Measurements from ENCODE around the gene NAA25. TPM values are rescaled to one million over a fixed set of nuclear protein-coding genes. Genes with fewer than 3 reads are reported as not detected.
"Not testable (repeated sequence)": the region's sequence is repeated elsewhere in the genome, so short reads cannot be mapped to it uniquely, and the experiment has no call there.

Gene NAA25
- polyA plus RNA-seq, 10 donors = 15.7 to 31.6 (median 22.0) TPM

DNA sequence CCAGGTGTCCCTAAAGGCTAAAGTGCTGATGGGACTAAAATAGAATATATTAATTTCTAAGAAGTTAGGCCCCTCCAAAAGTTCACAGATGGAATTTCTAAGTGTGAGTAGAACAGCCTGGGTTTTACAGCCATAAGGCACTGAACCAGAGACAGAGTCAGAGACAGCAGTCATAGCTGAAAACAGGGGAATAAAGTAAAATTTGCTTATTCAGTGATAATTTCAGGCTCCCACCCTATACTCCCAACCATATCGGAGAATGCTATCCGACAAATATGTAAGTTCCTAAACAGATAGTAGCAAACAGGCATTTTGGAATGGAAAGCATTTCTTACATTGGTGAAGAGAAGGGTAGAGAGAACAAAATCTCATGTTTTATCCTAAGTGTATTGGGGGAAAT lies 45.3 kb downstream of the NAA25 start:
- DNase-seq = no peak

DNA sequence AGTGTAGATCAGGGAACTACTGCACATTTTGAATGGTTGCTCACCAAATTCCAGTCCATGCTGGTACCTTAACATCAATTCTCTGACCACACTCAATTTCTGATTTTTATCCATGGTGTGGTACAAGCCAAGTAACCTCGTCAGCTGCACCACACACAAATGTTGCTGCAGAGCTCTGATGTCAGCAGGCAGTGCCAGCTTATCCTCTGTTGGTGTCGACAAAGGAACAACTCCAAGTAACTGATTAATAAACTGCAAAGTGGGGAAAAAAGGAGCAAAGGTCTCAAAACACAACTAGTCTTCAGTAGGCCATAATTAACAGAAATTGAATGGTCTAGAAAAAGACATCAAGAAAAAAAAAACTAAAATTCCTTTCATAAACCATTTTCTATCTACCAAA lies 47.4 kb downstream of the NAA25 start:
- no peak for DNase-seq

DNA sequence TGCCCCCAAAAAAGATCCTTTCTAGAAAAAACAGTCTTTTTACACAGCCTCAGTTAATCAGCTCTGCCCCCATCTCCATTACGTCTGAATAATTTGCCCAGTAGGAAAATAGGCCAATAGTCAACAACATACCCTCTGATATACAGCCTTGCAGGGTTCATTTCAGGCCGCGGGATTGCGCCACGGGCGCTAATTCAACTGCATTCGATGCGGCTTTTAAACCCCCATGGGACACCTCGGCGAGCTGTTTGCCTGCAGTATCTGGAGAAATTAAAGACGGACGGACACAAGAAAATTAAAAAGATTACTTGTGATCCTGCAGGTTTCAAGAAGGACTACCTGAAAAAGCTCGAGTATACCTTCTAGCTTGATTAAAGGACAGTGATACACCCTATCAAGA lies 59.2 kb downstream of the NAA25 start:
- no peak for DNase-seq

DNA sequence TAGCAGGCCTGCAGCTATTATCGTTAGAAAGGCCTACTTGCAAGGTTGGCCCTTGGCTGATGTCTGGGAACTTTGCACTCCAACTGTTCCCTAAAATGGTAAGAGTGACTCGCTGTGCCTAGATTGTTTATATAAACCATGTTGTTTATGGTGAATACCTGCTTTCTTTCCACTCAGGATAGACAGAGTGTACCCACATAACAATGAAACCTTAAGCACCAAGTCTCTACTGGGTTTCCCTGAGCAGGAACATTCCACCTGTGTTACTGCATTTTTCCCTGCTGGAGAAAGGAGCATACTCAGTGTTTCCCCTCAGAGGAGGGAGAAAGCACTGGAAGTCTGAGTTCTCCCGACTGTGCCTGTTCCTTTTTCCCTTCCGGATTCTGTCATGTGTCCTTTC lies 62.6 kb downstream of the NAA25 start:
- DNase-seq = no peak

DNA sequence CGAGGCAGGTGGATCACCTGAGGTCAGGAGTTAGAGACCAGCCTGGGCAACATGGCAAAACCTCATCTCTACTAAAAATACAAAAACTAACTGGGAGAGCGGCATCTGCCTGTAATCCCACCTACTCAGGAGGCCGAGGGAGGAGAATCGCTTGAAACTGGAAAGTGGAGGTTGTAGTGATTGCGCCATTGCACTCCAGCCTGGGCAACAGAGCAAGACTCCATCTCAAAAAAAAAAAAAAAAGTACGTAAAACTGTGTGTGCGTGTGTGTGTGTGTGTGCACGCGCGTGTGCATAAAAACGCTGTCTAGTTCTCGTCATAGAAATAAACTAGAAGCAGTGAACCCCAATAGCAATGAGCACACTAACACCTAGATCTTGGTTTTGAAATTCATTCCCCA lies 72.0 kb downstream of the NAA25 start:
- DNase-seq = not testable (repeated sequence)

DNA sequence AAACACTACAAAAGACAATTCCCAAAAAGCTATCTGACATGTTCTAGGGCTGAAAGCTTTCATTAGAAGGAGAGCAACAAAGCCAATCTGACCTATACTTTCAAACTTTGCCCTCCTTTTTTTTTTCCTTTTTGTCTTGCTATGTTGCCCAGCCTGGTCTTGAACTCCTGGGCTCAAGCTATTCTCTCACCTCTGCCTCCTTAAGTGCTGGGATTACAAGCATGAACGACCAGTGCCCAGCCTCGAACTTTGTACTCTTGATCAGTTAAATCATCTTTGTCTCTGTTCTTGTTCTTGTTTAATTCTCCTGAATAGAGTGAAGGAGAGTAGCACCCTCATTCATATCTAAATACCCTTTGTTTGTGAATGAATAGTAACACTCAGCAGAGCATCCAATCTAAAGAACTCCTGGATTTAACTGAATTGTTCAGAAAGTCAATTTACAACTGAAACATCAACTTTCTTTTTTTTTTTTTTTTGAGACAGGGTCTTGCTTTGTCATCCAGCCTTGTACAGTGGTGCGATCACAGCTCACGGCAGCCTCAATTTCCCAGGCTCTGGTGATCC lies 73.3 kb downstream of the NAA25 start:
- no peak for DNase-seq

DNA sequence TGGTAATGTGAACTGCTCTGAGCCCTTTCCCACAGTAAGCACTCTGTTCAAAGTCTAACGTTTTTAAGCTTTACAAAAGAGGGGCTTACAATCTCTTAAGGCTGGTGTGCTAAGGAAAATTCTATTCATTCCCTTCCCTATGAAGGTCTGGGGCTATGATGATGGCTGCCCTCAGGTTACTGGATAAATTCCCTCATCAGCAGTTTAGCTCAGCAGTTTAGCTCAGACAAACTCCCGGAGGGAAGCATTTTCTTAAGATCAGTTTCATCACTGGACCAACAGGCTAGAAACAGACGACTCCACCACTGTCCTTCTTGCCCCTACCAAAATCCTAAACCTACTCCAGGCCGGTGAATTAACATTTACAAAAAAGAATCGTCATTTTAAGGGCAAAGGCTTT lies 76.3 kb downstream of the NAA25 start:
- no peak for DNase-seq

DNA sequence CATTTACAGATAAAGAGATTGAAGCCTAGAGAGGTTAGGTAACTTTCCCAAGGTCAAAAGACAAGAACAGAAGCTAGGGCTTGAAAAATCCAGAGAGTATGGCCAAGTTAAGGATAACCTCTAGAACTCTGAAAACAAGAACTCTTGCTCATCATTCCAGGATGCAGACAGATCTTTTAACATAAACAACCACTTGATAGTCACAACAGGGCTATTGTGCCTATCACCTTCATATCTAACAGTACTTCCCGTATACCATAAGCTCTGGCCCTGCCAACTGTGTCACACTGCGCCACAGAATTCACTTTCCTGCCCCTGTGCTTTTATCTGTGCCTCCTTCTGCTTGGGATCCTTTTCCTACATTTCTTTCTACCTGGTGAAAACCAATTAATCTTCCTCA lies 77.1 kb downstream of the NAA25 start:
- DNase-seq = no peak

DNA sequence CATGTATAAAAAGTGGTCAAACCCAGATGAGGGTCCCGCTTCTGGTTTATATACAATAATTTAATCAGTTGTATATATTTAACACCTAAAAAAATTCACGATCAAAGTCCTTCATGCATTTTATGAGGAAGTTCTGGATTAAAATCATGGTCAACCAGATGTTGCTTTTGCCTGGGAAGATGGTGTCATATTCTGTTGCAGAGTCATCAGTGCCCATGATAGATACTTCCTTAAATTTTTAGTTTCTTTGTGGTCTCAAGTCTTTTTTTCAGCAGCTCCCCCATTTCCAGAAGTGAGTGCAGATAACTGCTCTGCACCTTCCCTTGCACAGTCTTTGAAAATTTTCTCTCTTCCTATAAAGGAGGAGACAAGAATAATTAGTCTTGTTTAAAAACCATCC lies 79.3 kb downstream of the NAA25 start:
- no peak for DNase-seq

DNA sequence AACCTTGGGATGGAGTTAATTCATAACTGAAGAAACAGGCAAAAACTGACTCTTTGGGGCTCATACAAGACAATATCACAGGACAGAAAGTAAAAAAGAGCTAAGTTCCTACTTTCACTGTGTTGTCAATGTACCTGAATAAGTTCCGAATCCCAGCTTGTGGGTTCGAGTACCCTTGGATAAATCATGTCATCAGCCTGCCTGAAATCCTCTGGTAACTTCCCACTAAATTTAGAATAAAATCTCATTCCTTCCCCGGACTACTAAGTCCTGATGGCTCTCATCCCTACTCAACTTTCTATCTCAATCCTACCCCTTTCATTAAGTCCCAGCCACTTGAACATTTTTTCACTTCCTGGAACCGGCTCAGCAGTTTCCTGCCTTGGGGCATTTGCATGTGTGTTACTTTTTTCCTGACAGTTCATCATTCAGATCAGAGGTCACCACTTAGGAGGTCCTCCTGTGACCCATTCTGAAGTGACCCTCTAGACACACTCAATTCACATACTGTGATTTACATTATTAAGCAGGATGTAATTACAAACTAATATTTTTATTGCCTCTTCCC lies 82.7 kb downstream of the NAA25 start:
- no peak for DNase-seq

DNA sequence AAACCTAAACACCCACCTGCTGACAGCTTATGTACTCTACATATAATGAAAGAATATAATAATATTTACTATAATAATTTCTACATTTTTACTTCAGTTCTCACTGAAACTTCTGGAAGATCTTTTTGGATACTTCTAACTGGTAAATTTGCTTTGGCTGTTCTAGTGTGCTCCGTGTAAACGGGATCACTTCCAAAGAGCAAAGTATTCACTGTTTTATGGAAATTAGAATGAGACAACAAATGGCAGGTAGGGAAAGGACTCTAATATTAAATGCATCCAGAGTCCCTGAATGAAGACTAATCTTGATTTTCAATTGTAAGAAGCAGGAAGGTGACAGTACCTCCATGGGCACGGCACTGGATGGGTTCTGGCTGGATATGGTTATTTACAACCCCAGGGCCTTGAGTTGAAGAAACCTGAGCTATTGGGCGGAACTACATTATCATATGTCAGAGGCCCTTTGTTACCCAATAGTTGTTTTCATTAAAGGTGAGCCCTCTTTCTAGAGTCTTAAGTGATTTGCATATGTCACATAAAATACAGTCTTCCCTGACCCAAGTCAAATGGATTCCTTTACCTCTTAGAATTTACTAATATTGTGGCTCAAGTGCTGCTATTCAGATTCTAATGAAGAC lies 84.7 kb downstream of the NAA25 start:
- DNase-seq = no peak

DNA sequence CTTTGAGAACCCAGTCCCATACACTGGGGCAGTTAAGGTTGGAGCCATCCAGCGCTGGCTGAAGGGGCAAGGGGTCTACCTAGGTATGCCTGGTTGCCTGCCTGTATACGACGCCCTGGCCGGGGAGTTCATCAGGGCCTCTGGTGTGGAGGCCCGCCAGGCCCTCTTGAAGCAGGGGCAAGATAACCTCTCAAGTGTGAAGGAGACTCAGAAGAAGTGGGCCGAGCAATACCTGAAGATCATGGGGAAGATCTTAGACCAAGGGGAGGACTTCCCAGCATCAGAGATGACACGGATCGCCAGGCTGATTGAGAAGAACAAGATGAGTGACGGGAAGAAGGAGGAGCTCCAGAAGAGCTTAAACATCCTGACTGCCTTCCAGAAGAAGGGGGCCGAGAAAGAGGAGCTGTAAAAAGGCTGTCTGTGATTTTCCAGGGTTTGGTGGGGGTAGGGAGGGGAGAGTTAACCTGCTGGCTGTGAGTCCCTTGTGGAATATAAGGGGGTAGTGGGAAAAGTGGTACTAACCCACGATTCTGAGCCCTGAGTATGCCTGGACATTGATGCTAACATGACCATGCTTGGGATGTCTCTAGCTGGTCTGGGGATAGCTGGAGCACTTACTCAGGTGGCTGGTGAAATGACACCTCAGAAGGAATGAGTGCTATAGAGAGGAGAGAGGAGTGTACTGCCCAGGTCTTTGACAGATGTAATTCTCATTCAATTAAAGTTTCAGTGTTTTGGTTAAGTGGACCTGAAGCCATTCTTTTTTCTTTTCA lies 86.2 kb downstream of the NAA25 start:
- DNase-seq = no peak

DNA sequence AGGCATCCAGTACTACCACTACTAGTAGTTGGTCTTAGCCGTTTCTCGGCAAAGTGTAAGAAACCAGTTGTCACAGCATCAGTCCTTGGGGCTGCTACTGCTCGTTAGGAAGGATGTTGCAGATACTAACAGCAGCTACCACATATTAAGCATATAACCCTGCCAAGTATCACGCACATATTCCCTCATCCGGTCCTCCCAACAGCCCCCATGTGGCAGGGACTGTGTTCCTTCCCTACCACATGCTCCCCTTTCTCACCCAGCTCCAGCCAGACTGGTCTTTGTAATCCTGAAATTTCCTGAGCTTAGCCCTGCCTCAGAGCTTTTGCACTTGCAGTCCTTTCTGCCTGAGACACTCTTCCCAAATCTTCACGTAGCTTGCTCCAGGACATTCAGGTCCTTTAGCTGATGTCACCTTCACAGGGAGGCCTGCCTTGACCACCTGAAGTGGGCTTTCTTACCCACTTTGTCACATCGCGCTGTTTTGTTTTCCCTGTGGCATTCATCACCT lies 87.6 kb downstream of the NAA25 start:
- DNase-seq = no peak

DNA sequence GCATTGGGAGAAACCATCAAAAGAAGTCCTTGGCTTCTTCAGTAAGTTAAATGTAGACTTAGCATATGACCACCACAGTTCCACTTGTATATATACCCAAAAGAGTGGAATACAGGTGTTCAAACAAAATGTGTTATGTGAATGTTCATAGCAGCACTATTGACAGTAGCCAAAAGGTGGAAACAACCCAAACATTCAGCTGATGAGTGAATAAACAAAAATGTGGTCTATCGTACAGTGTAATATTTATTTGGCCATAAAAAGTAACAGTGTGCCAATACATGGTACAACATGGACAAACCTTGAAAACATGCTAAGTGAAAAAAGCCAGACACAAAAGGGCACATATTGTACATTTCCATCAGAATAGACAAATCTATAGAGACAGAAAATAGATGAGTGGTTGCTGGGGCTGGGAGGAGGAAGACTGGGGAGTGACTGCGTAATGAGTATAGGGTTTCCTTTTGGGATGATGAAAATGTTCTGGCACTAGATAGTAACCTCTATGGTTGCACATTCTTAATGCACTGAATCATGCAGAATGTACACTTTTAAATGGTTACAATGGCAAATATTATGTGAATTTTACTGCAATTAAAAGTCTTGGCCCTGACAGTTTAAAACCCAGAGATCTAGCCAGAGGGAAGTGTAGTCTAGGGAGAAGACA lies 89.9 kb downstream of the NAA25 start:
- DNase-seq = peak in 1 of 3 donors; percentile 61

DNA sequence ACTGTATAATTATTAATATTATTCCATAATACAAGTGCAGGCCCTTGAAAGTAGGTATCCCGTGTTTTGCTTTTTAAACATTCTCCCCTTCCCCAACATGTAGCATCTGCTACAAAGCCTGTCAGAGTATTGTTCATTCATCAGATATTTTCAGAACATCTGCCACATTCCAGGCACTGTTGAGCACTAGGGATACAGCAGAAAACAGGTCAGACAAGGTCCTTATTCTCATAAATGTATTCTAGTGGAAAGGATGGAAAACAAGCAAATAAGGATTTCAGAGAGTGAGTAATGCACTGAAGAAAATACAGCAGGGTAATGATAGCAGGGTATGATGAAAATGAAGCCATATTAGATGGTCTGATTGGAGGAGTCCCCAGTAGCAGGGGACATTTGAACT lies 91.5 kb downstream of the NAA25 start:
- no peak for DNase-seq

DNA sequence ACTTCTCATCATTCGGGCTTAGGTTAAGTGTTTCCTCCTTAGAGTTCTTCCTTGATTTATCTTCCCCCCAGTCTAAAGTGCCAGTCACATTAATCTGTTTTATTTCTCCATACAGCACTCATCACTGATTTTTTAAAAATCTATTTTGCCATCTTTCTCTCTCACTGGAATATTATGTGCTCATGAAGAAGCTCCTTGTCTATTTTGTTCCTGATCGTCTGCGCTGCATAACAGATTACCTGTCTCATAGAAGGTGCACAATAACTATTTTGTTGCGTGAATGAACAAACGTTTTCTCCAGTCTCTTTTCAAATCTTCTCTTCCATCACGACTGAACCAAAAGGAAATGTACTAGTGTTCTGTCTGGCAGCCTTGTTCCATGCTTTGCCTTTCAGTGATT lies 92.6 kb downstream of the NAA25 start:
- DNase-seq = no peak

DNA sequence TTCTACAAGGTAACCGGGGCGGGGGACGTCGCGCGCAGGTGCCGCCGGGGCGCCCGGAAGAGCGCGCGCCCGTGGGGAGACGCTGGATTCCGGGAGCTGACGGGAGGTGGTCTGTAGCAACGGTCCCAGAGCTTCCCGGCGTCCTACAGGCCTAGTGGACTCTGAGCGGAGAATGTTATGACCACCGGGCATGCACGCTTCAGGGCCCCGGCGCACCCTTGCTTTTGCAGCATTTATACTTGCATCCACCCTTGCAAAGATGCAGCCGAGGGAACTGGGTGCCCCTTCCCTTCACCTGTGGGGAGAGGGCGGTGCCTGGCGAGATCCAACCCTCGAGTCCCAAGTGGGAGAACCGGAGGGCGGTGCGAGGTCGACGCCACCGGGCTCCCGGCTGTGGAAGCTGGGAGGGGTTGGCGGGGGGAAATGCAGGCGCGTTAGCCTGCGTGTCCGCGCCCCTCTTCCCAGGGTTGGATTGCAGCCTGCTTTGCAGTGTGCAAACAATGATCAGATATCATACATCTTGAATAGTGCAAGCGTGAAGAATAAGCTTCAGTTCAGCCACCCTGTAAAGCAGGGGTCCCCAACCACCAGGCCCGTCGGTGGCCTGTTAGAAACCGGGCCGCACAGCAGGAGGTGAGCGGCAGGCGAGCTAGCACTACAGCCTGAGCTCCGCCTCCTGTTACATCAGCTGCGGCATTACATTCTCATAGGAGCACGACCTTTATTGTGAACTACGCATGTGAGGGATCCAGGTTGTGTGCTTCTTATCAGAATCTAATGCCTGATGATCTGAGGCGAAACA lies 94.8 kb downstream of the NAA25 start:
- DNase-seq = peak; percentile 30 to 78 (median 35)

DNA sequence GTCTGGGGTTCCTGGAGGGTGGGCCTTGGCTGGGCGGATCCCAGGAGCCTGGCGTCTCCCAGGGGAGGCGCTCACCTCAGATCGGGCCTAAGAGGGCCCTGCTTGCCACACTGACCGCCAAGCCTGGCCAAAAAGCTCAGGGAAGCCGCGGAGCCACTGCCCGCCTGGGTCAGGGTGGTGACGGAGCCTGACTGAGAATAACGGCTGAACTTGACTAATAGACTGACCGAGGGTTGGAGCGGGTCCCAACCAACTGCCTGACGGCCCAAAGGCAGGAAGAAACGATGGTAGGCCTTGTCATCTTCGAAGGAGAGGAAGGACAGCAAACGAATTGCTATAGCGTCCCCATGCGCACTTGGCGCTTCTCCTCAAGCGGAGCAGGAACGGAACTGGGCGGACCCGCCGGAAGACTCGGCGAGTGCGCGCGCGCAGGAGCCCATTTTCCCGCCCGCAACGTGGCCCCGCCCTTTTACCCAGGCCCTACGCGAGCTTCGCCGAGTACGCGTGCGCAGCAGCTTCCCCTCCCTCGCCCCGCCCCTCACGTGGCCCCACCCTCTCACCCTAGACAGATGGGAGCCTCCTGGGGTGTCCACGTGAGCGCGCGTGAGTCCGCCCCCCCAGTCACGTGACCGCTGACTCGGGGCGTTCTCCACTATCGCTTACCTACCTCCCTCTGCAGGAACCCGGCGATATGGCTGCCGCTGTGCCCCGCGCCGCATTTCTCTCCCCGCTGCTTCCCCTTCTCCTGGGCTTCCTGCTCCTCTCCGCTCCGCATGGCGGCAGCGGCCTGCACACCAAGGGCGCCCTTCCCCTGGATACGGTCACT lies 95.6 kb downstream of the NAA25 start, which contains the start of the genes ERP29 and TMEM116:
ERP29 (plus strand) TSS at position 652 of the 826 bp plus-strand sequence; CDS start at position 692, 40 bp downstream.
TMEM116 (minus strand) TSS at position 391 of the 826 bp plus-strand sequence. CDS start 7,895 bp downstream, outside the sequence.
- DNase-seq = peak; percentile 99

DNA sequence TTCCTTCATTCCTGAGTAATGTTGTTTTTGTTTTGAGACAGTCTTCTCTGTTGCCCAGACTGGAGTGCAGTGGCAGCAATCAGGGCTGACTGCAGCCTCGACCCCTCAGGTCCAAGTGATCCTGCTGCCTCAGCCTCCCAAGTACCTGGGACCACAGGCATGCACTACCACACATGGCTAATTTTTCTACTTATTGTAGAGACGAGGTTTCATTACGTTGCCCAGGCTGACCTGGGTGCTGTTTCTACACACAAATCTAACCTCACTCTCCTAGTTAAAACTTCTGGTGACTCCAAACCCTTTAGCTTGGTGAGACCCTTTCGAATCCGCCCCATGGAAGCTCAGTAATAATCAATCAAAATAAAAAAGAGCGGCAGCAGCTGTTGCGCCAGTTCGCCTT lies 96.9 kb downstream of the NAA25 start:
- DNase-seq = no peak
